Tibial nerve (tissue), 3 donors: ENCODE data around the gene OGFR.

ENCODE experiments used
- CTCF ChIP-seq, 5 experiments: fragments of 200-600 bp in 3 of 5; fragments of 450-650 bp in 2 of 5; sonication (generic) in 3 of 5; IDR thresholded peaks; one replicate each; pipeline ENCODE4 v1.5.1; 2016 to 2019; ENCODE audit warnings: antibody characterized with exemption in 5 of 5, mild to moderate bottlenecking in 3 of 5, moderate library complexity in 2 of 5
- POLR2A ChIP-seq, 2 donors: fragments of 450-650 bp; IDR thresholded peaks; one replicate each; pipeline ENCODE4 v1.6.1; 2017; ENCODE audit warnings: antibody characterized with exemption in 2 of 2, mild to moderate bottlenecking in 2 of 2, moderate library complexity in 2 of 2

GRCh38 chr20:62761759-62762131 lies 42.9 kb upstream of the OGFR start:
- no peak for TF ChIP-seq CTCF (IDR thresholded peaks at IDR 0.05)
- TF ChIP-seq POLR2A (IDR thresholded peaks at IDR 0.05) = no peak
